HS-5 (cell line): ENCODE data around the gene PCDHGA4.
"Not testable (repeated sequence)": the region's sequence is repeated elsewhere in the genome, so short reads cannot be mapped to it uniquely, and the experiment has no call there.

Source experiments
- DNase-seq: peaks from one replicate; pipeline ENCODE4 v3.0.0-alpha.2; 2012; ENCODE audit warnings: low read depth

PCDHGA4 gene

GRCh38 chr5:141354900-141355469 lies at the start of gene PCDHGA4:
Gene PCDHGA4 (plus strand): TSS chr5:141355021. CDS start chr5:141355108, 87 bp downstream.
- DNase-seq, result no peak

- DNase-seq, result no peak
Measured at GRCh38 chr5:141306630-141307029, 48.2 kb upstream of the PCDHGA4 start.

- DNase-seq, result no peak
Measured at GRCh38 chr5:141313711-141314110, 41.1 kb upstream of the PCDHGA4 start.

GRCh38 chr5:141316963-141317362 lies 37.9 kb upstream of the PCDHGA4 start:
- not testable (repeated sequence) for DNase-seq

- DNase-seq, result no peak
Measured at GRCh38 chr5:141319202-141319601, 35.6 kb upstream of the PCDHGA4 start.

- no peak for DNase-seq
Measured at GRCh38 chr5:141319699-141320098, 35.1 kb upstream of the PCDHGA4 start.

GRCh38 chr5:141320225-141321169 lies 34.3 kb upstream of the PCDHGA4 start, which contains the start of gene TAF7:
Gene TAF7 (minus strand): TSS chr5:141320784. CDS start chr5:141320044, 740 bp downstream.
- DNase-seq, result peak; percentile 18

- no peak for DNase-seq
Measured at GRCh38 chr5:141322261-141322660, 32.6 kb upstream of the PCDHGA4 start.

- DNase-seq, result no peak
Measured at GRCh38 chr5:141326088-141326854, 28.6 kb upstream of the PCDHGA4 start.

GRCh38 chr5:141328231-141328630 lies 26.6 kb upstream of the PCDHGA4 start:
- no peak for DNase-seq

GRCh38 chr5:141330299-141331080 lies 24.3 kb upstream of the PCDHGA4 start, which contains the start of gene PCDHGA1:
Gene PCDHGA1 (plus strand): TSS chr5:141330514.
- peak; percentile 2 for DNase-seq

GRCh38 chr5:141332571-141332970 lies 22.2 kb upstream of the PCDHGA4 start:
- not testable (repeated sequence) for DNase-seq

GRCh38 chr5:141338538-141339306 lies 16.1 kb upstream of the PCDHGA4 start, which contains the start of gene PCDHGA2:
Gene PCDHGA2 (plus strand): TSS chr5:141338760.
- DNase-seq, result no peak

- DNase-seq, result not testable (repeated sequence)
Measured at GRCh38 chr5:141340781-141341354, 14.0 kb upstream of the PCDHGA4 start.

- no peak for DNase-seq
Measured at GRCh38 chr5:141342773-141343172, 12.0 kb upstream of the PCDHGA4 start.

- no peak for DNase-seq
Measured at GRCh38 chr5:141343242-141343952, 11.4 kb upstream of the PCDHGA4 start, which contains the start of gene PCDHGA3. Gene PCDHGA3 (plus strand): TSS chr5:141343829. CDS start chr5:141344034, 205 bp downstream.

- DNase-seq, result no peak
Measured at GRCh38 chr5:141343953-141344463, 10.8 kb upstream of the PCDHGA4 start.

- no peak for DNase-seq
Measured at GRCh38 chr5:141345327-141345726, 9.5 kb upstream of the PCDHGA4 start.

- not testable (repeated sequence) for DNase-seq
Measured at GRCh38 chr5:141346017-141346416, 8.8 kb upstream of the PCDHGA4 start.
